Superior temporal gyrus (tissue), 1 donor: ENCODE measurements around the gene DMD.

ENCODE experiments used
- DNase-seq: peaks from one replicate; pipeline ENCODE4 v3.0.0-alpha.2; 2016; ENCODE audit errors: extremely low spot score

The DMD gene

GRCh38 chrX:33045245-33045644, 166.1 kb downstream of the DMD start:
- DNase-seq, result no peak

- no peak for DNase-seq
These were observed 170.2 kb downstream of the DMD start for GRCh38 chrX:33041141-33041540.

GRCh38 chrX:33032700-33033099, 178.6 kb downstream of the DMD start:
- DNase-seq, result no peak

- no peak for DNase-seq
These were observed 196.4 kb downstream of the DMD start for GRCh38 chrX:33014949-33015348.

- no peak for DNase-seq
These were observed 197.3 kb downstream of the DMD start for GRCh38 chrX:33014086-33014485.

- no peak for DNase-seq
These were observed 210.2 kb downstream of the DMD start for GRCh38 chrX:33001107-33001506.

GRCh38 chrX:32998776-32999175, 212.6 kb downstream of the DMD start:
- no peak for DNase-seq

GRCh38 chrX:32995427-32995826, 215.9 kb downstream of the DMD start:
- no peak for DNase-seq

- no peak for DNase-seq
These were observed 224.2 kb downstream of the DMD start for GRCh38 chrX:32987142-32987541.

GRCh38 chrX:32985544-32985943, 225.8 kb downstream of the DMD start:
- DNase-seq, result no peak

- DNase-seq, result no peak
These were observed 244.5 kb downstream of the DMD start for GRCh38 chrX:32966821-32967355.

- no peak for DNase-seq
These were observed 257.2 kb downstream of the DMD start for GRCh38 chrX:32954125-32954524.

- no peak for DNase-seq
These were observed 263.2 kb downstream of the DMD start for GRCh38 chrX:32948130-32948529.

GRCh38 chrX:32937043-32937442, 274.3 kb downstream of the DMD start:
- no peak for DNase-seq

- peak; percentile 8 for DNase-seq
These were observed 277.8 kb downstream of the DMD start for GRCh38 chrX:32933548-32933947.

- DNase-seq, result no peak
These were observed 282.3 kb downstream of the DMD start for GRCh38 chrX:32929040-32929439.

- no peak for DNase-seq
These were observed 315.3 kb downstream of the DMD start for GRCh38 chrX:32896088-32896487.

- DNase-seq, result no peak
These were observed 316.7 kb downstream of the DMD start for GRCh38 chrX:32894679-32895078.

GRCh38 chrX:32893751-32894150, 317.6 kb downstream of the DMD start:
- no peak for DNase-seq

- DNase-seq, result no peak
These were observed 333.8 kb downstream of the DMD start for GRCh38 chrX:32877592-32877991.

GRCh38 chrX:32874839-32875238, 336.5 kb downstream of the DMD start:
- no peak for DNase-seq

- DNase-seq, result no peak
These were observed 337.6 kb downstream of the DMD start for GRCh38 chrX:32873786-32874185.

- no peak for DNase-seq
These were observed 339.7 kb downstream of the DMD start for GRCh38 chrX:32871636-32872035.

GRCh38 chrX:32868524-32868895, 342.8 kb downstream of the DMD start:
- no peak for DNase-seq
